HG02870 (cell line): ENCODE results near the gene C1orf232.

Source experiments
- ATAC-seq: cut with Tn5 transposase; IDR thresholded peaks from one replicate; pipeline ENCODE4 v1.9.1; 2021; ENCODE audit warnings: mild to moderate bottlenecking, moderate library complexity; ENCODE audit not compliant: unreplicated experiment

C1orf232 gene

DNA sequence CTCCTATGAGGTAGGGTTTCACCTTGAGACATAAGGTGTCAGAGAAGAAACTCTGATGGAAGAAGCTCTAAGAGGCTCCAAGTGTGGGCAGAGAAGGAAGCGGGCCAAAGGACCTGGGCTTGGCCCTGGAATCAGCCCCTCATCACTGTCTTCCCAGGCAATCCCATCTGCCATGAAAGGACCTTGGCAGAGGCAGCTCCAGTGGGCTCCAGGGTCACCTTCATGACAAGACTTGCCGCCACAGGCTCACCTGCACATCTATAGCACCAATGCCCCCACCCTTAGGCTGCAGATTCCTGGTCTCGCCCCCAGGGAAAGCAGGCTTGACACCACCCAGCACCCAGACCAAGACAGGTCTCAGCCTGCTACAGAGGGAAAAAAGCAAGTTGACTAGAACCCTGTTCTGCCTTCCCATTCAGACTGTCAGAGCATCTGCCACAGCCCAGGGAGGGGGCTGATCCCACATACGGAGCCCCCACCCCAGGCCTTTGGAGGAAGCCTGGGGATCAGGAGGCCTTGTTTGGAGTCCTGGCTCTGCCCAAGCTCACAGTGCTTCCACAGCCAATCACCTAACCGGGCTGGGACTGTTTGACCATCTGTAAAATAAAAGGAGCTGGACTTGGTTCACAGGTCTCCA is 10.4 kb downstream of the C1orf232 start:
- ATAC-seq: no peak

DNA sequence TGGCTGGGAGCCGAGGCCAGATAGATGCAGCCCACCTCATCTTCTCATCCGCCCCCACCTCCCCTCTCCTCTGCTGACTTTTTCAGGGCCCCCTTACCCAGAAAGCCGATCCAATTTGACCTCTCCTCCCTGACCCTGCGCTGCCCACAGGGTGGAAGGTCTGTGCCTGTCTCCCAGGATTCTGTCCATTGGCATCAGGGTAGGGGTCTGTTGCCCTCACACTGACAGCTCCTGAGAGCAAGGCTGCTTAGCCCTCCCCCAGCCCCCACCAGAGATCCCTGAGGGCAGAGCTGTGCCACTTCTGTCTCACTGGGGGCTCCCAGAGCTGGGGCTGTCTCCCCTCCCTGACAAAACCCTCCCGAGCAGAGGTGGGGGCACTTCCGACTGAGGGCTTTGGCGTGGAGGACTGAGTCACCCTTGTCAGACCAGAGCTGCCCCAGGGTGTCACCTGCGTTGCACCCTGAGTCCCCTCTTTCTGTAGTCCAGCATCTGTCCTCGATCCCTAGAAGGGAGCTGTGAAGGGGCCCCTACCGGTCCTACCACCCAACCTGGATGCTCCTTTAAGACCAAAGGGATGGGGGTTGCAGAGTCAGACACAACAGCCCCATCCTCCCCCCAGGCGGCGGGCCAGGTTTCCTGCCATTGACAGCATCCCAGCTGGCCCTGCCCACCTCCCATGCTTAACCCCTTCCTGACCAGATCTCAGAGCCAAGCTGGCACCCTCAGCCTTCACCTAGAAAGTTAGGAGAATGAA is 12.3 kb downstream of the C1orf232 start:
- ATAC-seq: no peak

DNA sequence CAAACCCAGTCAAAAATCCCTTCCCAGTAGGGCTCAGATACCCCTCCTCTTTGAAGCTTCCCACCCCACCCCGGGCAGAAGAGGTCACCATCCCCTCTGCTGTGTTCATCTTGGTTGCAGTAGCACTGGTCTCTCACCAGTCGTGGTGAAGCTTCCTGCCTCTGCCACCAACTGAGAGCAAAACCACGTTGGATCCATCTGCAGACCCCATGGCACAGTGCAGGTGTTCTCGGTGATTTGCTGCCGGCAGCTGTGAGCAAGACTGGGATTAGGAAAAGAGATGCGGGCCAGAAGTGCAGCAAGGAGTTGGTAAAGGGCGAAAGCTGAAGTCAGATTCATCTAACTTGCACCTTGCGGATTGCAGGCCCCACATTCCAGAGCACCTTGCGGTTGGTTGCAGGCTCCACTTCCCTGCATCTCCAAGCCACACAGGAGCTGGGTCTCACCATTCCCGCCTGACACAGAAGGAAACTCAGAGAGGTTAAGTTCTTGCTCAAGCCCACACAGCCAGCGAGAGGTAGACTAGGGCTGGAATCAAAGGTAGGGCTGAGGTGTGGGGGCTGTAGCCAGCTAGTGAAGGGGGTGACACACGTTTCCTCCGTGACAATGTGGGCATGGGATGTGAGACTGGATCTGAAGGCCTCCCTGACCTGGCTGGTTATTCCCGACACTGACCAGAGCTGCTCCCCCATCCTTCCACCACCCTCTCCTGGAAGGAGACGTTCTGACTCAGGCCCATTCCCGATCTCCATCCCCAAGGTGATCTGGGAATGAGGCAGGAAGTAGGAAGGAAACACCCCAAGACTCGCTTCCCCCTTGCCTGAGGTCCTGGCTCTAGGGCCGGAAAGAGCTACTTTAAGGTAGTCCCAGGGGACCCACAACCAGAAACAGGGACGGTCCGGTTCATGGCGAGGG is 13.1 kb downstream of the C1orf232 start:
- ATAC-seq: no peak

DNA sequence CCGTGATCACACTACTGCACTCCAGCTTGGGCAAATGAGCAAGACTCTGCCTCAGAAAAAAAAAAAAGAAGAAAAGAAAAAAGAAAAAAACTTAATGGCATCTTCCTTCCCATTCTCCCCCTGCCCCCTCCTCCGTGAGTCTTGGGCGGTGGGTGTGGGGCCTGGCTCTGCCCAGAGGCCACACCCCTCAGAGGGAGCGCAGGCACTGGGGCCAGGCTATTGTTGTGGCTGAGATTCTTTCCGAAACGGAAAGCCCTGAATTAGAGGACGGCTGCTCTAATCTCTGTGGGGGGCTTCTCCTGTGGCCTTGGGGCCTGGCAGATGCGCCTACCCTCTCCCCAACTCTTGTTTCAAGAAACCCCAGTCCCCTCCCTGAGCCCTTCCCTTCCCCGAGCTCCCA is 14.0 kb downstream of the C1orf232 start:
- ATAC-seq: no peak

DNA sequence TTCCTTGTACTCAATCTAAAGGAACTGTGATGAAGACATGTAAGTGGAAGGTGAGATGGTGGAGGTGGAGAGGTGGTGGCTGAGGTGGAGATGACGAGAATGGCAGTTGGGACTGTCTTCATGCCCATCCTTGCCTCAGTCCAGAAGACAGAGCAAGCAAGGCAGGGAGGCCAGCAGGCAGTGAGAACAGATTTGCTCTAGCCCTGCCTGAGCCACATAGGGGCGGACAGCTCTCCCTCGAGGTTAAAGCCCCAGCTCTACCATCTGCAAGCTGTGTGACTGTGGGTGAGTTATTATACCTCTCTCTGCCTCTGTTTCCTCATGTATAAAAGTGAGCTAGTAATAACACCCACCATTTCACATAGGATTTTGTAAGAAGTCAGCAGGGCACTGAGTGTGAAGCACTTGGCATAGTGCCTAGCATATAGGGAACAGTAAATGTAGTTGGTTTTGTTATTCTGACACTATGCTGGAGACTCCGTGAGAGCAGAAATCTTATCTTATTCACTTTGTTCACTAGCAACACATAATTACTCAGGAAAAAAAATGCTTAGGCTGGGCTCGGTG is 14.7 kb downstream of the C1orf232 start:
- no peak for ATAC-seq

DNA sequence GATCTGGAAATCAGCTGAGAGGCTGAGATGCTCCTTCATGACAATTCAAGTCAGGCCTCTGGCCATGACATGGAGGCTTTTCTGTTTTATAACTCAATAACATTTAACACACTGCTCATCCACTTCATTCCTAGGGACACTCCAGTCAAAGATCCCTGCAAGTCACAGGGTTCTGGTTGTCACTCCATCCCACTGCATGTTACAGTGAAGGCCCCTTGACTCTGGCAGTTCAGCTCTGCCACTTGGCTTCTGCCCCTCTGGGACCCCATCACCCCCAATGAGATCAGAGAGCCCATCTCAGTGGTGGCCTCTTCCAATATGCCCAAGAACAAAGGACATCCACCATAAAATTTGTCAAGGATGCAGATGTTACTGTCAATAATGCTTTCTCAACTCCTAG is 19.9 kb downstream of the C1orf232 start:
- no peak for ATAC-seq

DNA sequence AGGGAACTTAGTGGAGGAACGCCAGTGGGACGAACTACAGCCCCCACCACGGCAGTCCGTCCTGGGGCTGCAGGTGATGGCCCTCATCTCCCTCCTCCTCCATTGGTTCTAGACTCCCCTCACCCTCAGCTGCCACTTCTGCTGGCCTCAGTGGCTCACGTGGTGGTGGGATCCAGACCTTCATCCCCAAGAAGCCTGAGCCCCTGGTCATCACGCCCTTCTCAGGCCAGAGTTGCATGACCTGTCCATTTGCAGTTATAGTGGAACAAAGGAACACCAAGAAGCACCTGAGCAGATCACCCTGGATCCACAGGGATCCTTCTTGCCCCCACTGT is 22.8 kb downstream of the C1orf232 start:
- ATAC-seq: no peak

DNA sequence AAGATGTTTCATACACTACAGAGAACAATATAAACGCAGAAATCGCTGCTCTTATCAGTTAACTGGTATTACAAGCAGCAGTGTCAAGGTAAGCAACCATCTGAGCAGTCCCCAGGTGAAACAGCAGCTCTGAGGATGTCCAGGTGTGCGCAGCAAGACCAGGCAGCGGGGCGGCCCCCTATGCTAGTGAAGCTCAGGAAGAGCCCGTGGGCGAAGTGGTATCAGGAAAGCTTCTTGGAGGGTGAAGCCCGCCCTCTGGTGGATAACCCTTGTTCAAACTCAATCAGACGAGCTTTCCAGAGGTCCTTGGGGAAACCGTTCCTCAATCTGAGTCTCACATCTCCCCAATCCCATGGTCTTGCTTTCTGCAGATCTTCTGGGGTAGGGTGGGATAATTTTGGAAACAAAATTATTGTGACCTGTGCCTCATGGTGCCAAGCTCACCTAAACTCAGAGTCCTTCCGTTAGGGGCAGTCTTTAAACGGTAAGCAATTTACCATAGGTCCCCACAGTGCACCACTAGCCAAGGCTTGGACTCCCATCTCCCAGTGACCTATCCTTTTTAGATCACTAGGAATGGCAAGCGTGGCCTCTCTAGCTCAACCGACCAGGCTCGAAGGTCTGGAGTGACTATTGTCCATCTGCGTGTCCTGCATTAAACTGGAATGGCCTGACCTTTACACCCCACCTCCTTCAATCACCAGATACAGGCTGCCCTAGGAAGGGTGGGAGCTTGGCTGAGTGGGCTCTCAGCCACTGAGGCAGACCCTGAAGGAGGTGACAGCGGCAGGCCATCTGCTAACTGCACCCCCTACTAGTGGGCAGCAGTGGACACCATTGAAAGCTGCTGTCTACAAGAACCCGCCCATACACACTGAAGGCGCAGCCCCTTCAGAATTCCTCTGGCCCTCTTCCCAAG is 23.5 kb downstream of the C1orf232 start:
- no peak for ATAC-seq

DNA sequence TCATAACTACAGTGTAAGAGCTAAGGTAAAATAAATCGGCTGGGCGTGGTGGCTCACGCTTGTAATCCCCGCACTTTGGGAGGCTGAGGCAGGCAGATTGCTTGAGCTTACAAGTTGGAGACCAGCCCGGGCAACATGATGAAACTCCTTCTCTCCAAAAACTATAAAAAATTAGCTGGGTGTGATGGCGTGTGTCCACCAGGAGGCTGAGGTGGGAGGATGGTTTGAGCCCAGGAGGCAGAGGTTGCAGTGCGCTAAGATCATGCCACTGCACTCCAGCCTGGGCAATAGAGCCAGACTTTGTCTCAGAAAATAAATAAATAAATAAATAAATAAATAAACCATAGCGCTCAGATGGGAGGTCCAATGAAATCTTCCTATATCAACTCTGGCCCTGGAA is 26.6 kb downstream of the C1orf232 start:
- no peak for ATAC-seq

DNA sequence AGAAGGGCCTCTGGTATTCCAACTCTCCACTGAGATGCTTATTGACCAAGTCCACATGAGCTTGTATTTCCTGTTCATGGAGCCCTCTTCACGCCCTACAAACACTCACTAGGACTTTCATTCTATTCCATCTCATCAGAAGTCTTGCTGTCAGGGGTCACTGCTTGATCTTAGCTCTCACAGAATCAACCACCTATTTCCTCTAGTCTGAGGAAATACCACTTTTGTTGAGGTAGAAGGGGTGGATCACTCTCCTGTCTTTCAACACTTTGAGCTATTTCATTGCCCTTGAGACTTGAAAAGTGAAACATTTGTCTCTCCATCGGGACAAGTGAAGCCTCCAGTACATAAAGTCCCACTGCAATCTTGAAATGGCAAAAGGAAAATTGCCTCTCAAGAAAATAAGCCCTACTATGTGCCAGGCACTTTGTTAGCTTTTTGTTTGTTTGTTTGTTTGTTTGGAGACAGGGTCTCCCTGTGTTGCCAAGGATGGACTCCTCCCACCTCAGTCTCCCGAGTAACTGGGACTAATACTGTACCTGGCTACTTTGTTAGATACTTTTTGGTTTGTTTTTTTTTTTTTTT is 29.7 kb downstream of the C1orf232 start:
- ATAC-seq: no peak

DNA sequence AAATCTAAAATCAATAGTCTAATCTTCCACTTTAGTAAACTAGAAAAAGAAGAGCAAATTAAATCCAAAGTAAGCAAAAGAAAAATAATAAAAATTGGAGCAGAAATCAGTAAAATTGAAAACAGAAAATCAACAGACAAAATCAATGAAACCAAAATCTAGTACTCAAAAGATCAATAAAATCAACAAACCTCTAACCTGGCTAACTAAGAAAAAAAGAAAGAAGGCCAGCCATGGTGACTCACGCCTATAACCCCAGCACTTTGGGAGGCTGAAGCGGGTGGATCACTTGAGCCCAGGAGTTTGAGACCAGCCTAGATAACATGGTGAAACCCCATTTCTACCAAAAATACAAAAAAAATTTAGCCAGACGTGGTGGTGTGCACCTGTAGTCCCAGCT is 34.3 kb downstream of the C1orf232 start:
- ATAC-seq: no peak

DNA sequence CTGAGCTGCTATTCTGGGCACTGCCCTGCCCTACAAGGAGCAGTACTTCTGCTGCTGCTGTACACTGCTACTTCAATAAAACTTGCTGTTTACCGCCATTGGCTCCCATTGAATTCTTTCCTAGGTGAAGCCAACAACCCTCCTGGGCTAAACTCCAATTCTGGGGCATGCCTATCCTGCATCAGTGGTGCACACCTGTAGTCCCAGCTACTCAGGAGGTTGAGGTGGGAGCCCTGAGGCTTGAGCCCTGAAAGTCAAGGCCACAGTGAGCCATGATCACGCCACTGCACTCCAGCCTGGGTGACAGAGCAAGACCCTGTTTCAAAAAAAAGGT is 36.0 kb downstream of the C1orf232 start:
- ATAC-seq: no peak

DNA sequence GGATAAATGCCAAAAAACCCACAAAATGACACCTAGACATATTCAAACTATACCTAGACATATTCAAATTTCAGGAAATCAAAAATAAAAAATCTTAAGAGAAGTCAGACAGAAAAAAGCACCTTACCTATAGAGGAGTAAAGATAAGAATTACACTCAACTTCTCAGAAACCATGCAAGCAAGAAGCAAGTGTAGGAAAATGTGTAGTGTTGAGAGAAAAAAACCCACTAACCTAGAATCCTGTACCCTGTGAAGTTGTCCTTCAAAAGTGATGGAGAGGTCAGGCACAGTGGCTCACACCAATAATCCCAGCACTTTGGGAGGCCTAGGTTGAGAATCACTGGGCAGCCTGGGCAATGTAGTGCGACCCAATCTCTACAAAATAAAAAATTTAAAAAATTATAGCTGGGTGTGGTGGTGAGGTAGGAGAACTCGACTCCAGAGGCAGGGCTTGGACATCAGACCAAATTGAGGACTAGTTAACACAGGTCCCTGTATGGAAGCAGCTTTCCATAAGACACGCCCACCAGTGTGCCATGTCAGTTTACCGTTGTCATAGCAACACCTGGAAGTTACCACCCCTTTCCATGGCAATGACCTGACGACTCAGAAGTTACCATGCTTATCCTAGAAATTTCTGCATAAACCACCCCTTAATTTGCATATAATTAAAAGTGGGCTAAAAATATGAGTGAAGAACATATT is 36.5 kb downstream of the C1orf232 start:
- ATAC-seq: no peak

DNA sequence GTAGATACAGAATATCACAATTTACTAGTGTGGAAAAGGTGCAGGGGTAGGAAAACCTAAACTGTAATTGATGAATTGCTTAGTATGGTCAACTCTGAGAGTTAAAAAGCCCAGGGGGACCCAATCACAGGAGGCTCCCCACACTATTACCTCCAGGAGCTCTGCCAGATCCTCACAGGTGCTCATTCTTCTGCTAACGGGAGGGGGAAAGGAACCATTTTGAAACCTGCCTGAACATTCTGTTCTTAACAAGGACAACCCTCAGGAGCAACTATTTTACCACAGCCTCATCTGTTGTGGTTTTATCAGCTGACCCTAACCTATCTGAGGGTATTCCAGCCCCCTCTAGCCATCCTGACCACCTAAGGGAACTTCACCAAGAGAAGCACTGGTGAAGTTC is 38.1 kb downstream of the C1orf232 start:
- no peak for ATAC-seq

DNA sequence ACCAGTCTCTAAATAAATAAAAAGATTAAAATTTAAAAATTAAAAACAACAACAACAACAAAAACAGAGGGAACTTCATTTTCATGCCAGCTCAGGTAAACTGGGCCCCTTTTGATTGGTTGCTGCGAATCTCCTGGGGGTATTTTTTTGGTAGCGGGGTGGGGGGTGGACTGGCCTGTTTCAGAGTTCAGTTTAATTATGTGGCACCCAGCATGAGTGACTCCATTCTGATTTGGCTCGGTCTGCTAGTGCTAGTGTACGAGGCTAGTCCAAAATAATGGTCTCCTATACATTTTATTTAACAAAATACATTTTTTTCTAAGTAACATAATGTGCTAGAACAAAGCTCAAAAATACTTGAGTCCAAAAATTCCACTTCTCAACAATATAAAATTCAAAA is 39.0 kb downstream of the C1orf232 start:
- ATAC-seq: no peak

DNA sequence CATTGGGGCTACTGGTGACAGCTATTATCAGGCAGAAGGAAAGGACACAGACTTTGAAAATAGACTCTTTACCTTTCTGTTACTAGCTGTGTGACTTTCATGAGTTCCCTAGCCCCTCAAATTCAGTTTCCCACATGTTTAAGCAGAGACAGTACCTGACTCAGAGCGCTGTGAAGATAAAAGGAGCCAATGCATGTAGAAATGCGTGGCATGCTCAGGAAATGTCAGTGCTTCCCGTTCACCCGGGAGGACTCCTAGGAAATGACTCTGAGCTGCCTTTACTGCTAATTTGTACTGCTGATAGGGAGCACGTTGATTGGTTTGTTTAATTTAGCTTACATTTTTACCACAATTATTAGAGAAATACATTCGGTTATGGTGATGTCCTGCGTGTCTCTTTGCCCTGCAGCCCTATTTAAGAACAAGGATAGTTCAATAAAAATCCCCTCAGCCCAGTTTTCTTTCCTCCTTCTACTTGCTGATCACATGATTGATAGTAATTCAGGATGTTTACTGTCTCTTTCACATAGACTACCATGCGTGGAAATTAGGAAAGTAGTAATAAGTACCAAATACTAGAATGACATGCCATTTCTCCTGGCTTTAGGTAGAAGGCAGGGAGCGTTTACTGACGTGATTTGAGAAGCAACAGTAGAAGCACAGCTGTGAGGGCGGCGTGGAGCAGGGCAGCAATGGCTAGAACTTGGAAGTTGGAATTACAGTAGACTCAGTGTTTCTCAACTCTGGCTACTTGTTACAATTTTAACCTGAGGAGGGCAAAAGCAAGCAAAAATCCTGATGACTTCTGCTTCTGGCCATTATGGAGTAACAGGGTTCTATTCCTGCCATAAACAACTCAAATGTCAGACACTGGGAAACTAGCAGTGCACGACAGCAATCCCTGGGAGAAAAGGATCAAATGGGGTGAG is 41.3 kb downstream of the C1orf232 start:
- ATAC-seq: no peak

DNA sequence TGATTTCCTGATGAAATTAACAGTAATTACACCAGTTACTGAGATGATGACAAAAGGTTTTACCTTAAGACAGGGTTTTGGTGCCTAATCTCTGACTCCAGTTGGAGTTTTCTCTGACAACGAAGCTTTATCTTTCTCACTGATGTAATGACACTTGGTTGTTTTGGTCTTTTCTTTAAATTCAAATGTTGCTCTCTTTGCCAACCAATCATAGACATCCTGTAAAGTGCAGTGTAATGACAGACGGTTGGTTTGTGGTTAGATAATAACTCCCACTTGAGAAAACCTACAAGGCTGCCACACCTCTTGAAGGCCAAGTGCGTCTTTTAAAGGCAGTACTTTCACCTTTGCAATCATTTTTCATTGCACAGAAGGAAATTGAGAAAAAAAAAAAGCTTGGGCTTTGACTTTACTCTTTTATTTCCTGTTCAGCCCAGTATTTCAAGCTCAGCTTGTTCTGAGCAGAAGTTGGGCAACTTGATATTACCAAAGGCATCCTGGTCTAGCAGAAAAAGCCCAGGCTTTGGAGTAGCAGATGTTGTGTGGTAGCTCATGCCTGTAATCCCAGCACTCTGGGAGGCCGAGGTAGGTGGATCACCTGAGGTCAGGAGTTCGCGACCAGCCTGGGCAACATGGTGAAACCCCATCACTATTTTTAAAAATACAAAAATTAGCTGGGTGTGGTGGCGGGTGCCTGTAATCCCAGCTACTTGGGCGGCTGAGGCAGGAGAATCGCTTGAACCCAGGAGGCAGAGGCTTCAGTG is 42.3 kb downstream of the C1orf232 start:
- ATAC-seq: no peak

DNA sequence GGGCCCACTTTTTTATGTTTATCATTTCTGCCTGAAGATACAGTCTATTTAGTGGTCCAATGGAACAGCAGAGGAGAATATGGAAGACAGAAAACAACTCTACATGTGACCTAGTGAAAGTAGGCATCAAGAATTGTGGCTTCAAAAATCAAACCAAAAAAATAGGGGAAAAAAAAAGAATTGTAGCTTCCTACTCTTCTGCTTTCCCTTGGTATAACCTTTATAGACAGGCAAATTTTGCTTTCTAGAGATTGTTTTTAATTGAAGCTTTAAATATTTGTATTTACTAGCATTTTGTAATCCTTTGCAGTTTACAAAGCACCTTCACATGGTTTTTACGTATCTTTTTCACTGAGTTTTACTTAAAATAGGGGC is 42.8 kb downstream of the C1orf232 start:
- no peak for ATAC-seq
